Keratinocyte (primary cell): ENCODE data around the gene OBSCN.

Source experiments
- EZH2 ChIP-seq: IDR thresholded peaks from one replicate; pipeline ENCODE4 v1.6.1; 2012; ENCODE audit warnings: inconsistent platforms, mild to moderate bottlenecking, low read length, moderate library complexity
- TF ChIP-seq, protein P1 (sequence below), 3 experiments: IDR thresholded peaks in 1 of 3; conservative IDR thresholded peaks in 1 of 3; optimal IDR thresholded peaks in 1 of 3; 2 replicates in 2 of 3; 3 replicates in 1 of 3; pipeline versions ENCODE3 to v1.5.1; 2011; ENCODE audit warnings: low read length in 3 of 3, mild to moderate bottlenecking in 3 of 3, moderate library complexity in 2 of 3, control low read depth in 1 of 3, inconsistent platforms in 1 of 3; ENCODE audit not compliant: insufficient read depth in 2 of 3; ENCODE audit errors: extremely low read depth in 1 of 3

DNA sequence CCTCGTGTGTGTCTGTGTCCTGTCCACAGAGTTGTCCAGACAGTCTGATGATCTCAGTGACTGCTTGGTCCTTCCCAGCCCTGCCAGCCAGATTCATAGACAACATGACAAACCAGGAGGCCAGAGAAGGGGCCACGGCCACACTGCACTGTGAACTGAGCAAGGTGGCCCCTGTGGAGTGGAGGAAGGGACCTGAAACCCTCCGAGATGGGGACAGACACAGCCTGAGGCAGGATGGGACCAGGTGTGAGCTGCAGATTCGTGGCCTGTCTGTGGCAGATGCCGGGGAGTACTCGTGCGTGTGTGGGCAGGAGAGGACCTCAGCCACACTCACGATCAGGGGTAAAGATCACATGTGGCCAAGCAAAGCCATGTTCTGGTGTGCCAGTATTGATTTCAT lies 96.4 kb downstream of the OBSCN start:
- TF ChIP-seq, protein P1, sequence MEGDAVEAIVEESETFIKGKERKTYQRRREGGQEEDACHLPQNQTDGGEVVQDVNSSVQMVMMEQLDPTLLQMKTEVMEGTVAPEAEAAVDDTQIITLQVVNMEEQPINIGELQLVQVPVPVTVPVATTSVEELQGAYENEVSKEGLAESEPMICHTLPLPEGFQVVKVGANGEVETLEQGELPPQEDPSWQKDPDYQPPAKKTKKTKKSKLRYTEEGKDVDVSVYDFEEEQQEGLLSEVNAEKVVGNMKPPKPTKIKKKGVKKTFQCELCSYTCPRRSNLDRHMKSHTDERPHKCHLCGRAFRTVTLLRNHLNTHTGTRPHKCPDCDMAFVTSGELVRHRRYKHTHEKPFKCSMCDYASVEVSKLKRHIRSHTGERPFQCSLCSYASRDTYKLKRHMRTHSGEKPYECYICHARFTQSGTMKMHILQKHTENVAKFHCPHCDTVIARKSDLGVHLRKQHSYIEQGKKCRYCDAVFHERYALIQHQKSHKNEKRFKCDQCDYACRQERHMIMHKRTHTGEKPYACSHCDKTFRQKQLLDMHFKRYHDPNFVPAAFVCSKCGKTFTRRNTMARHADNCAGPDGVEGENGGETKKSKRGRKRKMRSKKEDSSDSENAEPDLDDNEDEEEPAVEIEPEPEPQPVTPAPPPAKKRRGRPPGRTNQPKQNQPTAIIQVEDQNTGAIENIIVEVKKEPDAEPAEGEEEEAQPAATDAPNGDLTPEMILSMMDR (optimal IDR thresholded peaks at IDR 0.05 in 1 of 3, IDR thresholded peaks at IDR 0.05 in 1 of 3, conservative IDR thresholded peaks at IDR 0.05 in 1 of 3; ENCODE audit: extremely low read depth in 1 of 3, insufficient read depth in 2 of 3, low read length in 3 of 3): no peak
- TF ChIP-seq EZH2: no peak
